Fibroblast of villous mesenchyme (primary cell): ENCODE measurements around the gene TMEM178A. TPM values are rescaled to one million over a fixed set of nuclear protein-coding genes. Genes with fewer than 3 reads are reported as not detected.

Experiments used
- DNase-seq: peaks from one replicate; pipeline ENCODE4 v3.0.0-alpha.2; 2010; ENCODE audit warnings: low read depth
- H3K4me3 ChIP-seq: 2 replicates; pipeline ENCODE4 v1.5.1; 2011; ENCODE audit warnings: low read depth, mild to moderate bottlenecking, low read length
- CTCF ChIP-seq: IDR thresholded peaks from 2 replicates; pipeline ENCODE4 v1.5.1; 2012; ENCODE audit warnings: low read depth, mild to moderate bottlenecking, low read length; ENCODE audit not compliant: insufficient read depth
- total RNA-seq: library from RNA; depleted of rRNA; stranded (reverse); fragments of >200 nt; gene quantifications from 2 replicates; pipeline ENCODE4 v1.2.3, GENCODE V29; 2012

Gene TMEM178A
- total RNA-seq, 1 donor: 0.43 TPM

GRCh38 chr2:39741871-39742270 is 76.2 kb downstream of the TMEM178A start:
- TF ChIP-seq CTCF: no peak
- no peak overlapping the region for H3K4me3 ChIP-seq
- peak; percentile 41 for DNase-seq

GRCh38 chr2:39743269-39743776 is 77.6 kb downstream of the TMEM178A start:
- no peak overlapping the region for H3K4me3 ChIP-seq
- no peak for DNase-seq
- TF ChIP-seq CTCF: no peak

GRCh38 chr2:39755466-39755865 is 89.7 kb downstream of the TMEM178A start:
- no peak for DNase-seq
- H3K4me3 ChIP-seq: no peak overlapping the region
- no peak for TF ChIP-seq CTCF

- no peak overlapping the region for H3K4me3 ChIP-seq
- no peak for TF ChIP-seq CTCF
- no peak for DNase-seq
Observed at GRCh38 chr2:39757156-39757555, 91.4 kb downstream of the TMEM178A start.

- no peak overlapping the region for H3K4me3 ChIP-seq
- DNase-seq: no peak
- TF ChIP-seq CTCF: no peak
Observed at GRCh38 chr2:39762448-39762847, 96.7 kb downstream of the TMEM178A start.

Other genes starting within 250 kb of the TMEM178A start
- 78.0 and 97.2 TPM in 2 replicates for gene MAP4K3, start 228.6 kb upstream of the TMEM178A start, total RNA-seq
- 8.1 and 10.8 TPM in 2 replicates for gene THUMPD2, start 113.3 kb downstream of the TMEM178A start, total RNA-seq